Smooth muscle cell (in vitro differentiated cells): ENCODE measurements around the gene RFLNA. TPM values are rescaled to one million over a fixed set of nuclear protein-coding genes. Genes with fewer than 3 reads are reported as not detected.

Experiments
- DNase-seq: peaks from one replicate; lab custom pipeline; 2025; ENCODE audit not compliant: unreplicated experiment; lab: John Stamatoyannopoulos, UW
- H2AFZ ChIP-seq: fragments of 200-600 bp; sonication (generic); 2 replicates; pipeline ENCODE4 v1.6.0; 2016; ENCODE audit warnings: antibody characterized with exemption, low read depth, mild to moderate bottlenecking
- H3F3A ChIP-seq: fragments of 200-600 bp; sonication (generic); 2 replicates; pipeline ENCODE4 v1.6.0; 2017; ENCODE audit warnings: antibody characterized with exemption, low read depth
- H3K27ac ChIP-seq: fragments of 200-600 bp; sonication (generic); 2 replicates; pipeline ENCODE4 v1.5.1; 2016; ENCODE audit warnings: low read depth, mild to moderate bottlenecking
- H3K27me3 ChIP-seq: fragments of 200-600 bp; sonication (generic); 2 replicates; pipeline ENCODE4 v1.6.1; 2016; ENCODE audit warnings: low read depth, mild to moderate bottlenecking
- H3K36me3 ChIP-seq: fragments of 200-600 bp; sonication (generic); 2 replicates; pipeline ENCODE4 v1.5.1; 2016; ENCODE audit warnings: low read depth
- H3K4me1 ChIP-seq: fragments of 200-600 bp; sonication (generic); 2 replicates; pipeline ENCODE4 v1.5.1; 2016; ENCODE audit warnings: low read depth
- H3K4me2 ChIP-seq: fragments of 200-600 bp; sonication (generic); 2 replicates; pipeline ENCODE4 v1.6.0; 2016; ENCODE audit warnings: mild to moderate bottlenecking
- H3K4me3 ChIP-seq: fragments of 200-600 bp; sonication (generic); 2 replicates; pipeline ENCODE4 v1.5.1; 2016; ENCODE audit warnings: mild to moderate bottlenecking
- H3K79me2 ChIP-seq: fragments of 200-600 bp; sonication (generic); 2 replicates; pipeline ENCODE4 v1.6.0; 2016; ENCODE audit warnings: low read depth, mild to moderate bottlenecking
- H3K9ac ChIP-seq: fragments of 200-600 bp; sonication (generic); 2 replicates; pipeline ENCODE4 v1.6.0; 2016; ENCODE audit warnings: low read depth
- H3K9me3 ChIP-seq: fragments of 200-600 bp; sonication (generic); replicated peaks from 2 replicates; pipeline ENCODE4 v1.5.1; 2016; ENCODE audit warnings: low read depth
- H4K20me1 ChIP-seq: fragments of 200-600 bp; sonication (generic); 2 replicates; pipeline ENCODE4 v1.6.0; 2016; ENCODE audit warnings: low read depth
- WGBS: methylation state at CpG from one replicate; pipeline ENCODE4 v1.1.7; 2016; ENCODE audit warnings: low lambda C conversion rate; 5-methylcytosine and 5-hydroxymethylcytosine counted together
- polyA plus RNA-seq: library from polyadenylated mRNA; unstranded; fragments of >200 nt; fragmentation: Nextera tagmentation; extraction: Ambion mirVana; gene quantifications from 2 replicates; pipeline ENCODE4 v1.2.1, GENCODE V29; 2016
- total RNA-seq: library from RNA; depleted of rRNA; stranded (reverse); fragments of >200 nt; gene quantifications from 2 replicates; pipeline ENCODE4 v1.2.3, GENCODE V29; 2014
- TF ChIP-seq, protein P1 (sequence below): fragments of 200-600 bp; sonication (generic); IDR thresholded peaks from 2 replicates; pipeline ENCODE4 v1.5.1; 2017; ENCODE audit warnings: borderline replicate concordance, mild to moderate bottlenecking, antibody characterized with exemption; ENCODE audit not compliant: insufficient read depth, poor library complexity, severe bottlenecking

The RFLNA gene
- total and polyA plus RNA-seq, 2 experiments from 2014 or later: 30.2 to 51.5 TPM

DNA sequence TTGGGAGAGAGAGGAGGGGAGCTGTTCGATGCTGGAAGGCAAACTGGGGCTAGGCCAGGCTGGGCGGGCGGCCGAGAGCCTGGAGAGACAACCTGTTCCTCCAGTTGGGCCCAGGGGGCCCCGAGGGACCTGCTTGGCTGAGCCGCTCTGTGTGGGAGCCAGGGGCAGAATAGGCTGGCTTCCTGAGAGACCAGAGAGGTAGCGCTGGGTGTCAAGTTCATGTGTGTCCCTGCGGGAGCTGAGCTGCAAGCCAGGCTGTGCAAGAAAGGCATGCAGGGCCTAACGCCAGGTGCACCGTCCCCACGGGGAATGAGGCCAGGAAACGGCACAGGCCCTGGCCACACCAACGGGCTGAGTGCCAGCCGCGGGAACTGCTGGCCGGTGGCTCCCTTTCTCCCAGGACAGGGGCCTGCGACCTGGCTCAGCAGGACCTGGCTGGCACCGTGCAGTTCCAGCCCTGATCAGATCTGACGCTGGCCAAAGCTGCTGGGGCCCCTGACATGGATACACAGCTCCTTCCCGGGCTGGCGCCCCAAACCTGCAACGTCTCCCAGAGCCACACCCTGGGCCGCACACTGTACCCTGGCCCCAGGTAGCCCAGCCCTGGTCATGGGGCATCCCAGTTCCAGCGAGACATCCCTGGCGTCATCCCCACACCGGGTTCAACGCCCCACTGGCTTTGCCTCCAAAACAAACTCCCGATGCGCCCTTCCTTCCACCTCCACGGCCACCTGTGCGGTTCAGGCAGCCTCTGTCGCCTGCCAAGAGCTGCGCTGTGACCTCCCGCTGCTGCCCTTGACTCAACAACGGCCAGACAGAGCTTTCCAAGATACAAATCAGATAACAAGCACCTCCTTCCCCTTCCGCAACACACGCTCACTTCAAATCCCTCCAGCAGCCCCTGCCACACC is 65.0 kb downstream of the RFLNA start:
- H3K27ac ChIP-seq: no peak overlapping the region
- no peaks in the 10 kb centered on the region for H3K9me3 ChIP-seq
- no peaks in the 10 kb centered on the region for H3K4me1 ChIP-seq
- no peak overlapping the region for H2AFZ ChIP-seq
- H3K4me3 ChIP-seq: no peak overlapping the region
- TF ChIP-seq, protein P1, sequence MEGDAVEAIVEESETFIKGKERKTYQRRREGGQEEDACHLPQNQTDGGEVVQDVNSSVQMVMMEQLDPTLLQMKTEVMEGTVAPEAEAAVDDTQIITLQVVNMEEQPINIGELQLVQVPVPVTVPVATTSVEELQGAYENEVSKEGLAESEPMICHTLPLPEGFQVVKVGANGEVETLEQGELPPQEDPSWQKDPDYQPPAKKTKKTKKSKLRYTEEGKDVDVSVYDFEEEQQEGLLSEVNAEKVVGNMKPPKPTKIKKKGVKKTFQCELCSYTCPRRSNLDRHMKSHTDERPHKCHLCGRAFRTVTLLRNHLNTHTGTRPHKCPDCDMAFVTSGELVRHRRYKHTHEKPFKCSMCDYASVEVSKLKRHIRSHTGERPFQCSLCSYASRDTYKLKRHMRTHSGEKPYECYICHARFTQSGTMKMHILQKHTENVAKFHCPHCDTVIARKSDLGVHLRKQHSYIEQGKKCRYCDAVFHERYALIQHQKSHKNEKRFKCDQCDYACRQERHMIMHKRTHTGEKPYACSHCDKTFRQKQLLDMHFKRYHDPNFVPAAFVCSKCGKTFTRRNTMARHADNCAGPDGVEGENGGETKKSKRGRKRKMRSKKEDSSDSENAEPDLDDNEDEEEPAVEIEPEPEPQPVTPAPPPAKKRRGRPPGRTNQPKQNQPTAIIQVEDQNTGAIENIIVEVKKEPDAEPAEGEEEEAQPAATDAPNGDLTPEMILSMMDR: no peak
- no peaks in the 10 kb centered on the region for H3K36me3 ChIP-seq
- H3K4me2 ChIP-seq: no peak overlapping the region
- H3K27me3 ChIP-seq: no peaks in the 10 kb centered on the region
- no peak overlapping the region for H3K9ac ChIP-seq
- peaks cover 12% of the 10 kb centered on the region for H3K79me2 ChIP-seq
- H3F3A ChIP-seq: no peaks in the 10 kb centered on the region
- DNase-seq: no peak
- 89% methylated on average over 36 of the region's 37 CpGs for WGBS
- peaks cover 100% of the 10 kb centered on the region for H4K20me1 ChIP-seq

DNA sequence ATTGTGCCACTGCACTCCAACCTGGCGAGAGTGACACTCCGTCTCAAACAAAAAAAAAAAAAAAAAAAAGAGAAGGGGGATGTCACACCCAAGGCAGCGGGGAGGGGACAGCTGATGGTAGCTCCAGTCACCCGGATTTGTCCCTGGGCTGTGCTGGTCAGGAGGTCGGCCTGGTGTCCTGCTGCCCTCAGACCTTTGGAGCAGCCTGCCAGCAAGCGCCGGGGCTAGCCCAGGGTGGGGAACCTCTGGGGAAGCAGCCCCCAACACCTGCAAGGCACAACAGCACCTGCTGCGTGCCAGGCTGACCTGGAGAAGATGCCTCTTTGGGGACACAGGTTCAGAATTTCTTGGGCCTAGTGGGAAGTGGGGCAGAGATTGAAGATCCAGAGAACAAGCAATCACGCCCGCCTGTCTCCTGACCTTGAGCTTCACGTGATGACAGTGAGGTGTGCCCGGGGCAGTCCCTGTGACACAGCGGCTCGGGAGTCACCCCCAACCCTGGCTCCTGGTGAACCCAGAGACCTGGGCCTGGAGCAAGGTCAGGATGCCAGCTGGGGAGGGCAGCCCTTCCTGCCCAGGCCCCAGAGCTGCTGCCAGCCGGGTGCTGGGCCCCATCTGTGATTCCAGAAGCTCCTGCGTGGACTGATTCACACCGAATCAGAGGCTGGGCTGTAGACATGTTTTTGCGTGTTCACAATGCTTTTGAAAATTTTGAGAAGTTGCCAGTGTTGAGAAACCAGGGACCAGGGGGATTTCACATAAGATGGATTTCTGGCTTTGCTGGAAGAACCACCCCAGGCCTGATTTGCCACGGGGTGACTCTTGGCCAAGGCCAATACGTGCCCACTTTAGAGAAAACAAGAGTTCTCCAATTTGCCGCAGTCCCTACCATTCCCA is 66.4 kb downstream of the RFLNA start:
- no peak overlapping the region for H2AFZ ChIP-seq
- H3K4me1 ChIP-seq: no peaks in the 10 kb centered on the region
- no peaks in the 10 kb centered on the region for H3K36me3 ChIP-seq
- no peak overlapping the region for H3K4me3 ChIP-seq
- 96% methylated on average over 21 of the region's 21 CpGs for WGBS
- H3K79me2 ChIP-seq: peaks cover 24% of the 10 kb centered on the region
- no peak overlapping the region for H3K9ac ChIP-seq
- H3K4me2 ChIP-seq: no peak overlapping the region
- DNase-seq: no peak
- no peaks in the 10 kb centered on the region for H3K9me3 ChIP-seq
- TF ChIP-seq, protein P1: no peak
- H3F3A ChIP-seq: no peaks in the 10 kb centered on the region
- H3K27me3 ChIP-seq: no peaks in the 10 kb centered on the region
- H3K27ac ChIP-seq: no peak overlapping the region
- peaks cover 100% of the 10 kb centered on the region for H4K20me1 ChIP-seq

DNA sequence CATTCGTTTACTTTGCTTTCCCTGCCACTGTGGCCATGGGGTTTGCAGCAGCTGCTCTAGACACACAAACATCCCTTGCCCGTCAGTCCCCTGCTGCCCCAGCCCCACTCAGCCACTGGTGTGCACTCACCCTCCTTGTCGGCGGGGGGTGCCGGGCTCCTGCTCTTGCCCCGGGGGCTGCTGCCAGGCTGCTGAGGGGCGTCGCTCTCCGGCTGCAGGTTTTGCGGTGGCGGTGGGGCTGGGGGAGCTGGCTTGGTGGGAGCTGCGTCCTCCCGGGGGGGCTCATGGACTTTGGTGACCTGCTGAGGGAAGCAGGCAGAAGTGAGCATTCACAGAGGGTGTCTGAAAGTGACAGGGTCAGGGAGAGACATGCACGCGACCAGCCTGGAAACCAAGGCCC is 67.1 kb downstream of the RFLNA start:
- Histone ChIP-seq H3K4me3 (no peak overlapping the region), H2AFZ (no peak overlapping the region), H3K4me2 (no peak overlapping the region), H4K20me1 (peaks cover 100% of the 10 kb centered on the region), H3K4me1 (no peaks in the 10 kb centered on the region), H3K79me2 (peaks cover 29% of the 10 kb centered on the region), H3K27me3 (no peaks in the 10 kb centered on the region), H3K27ac (no peak overlapping the region), H3K9me3 (no peaks in the 10 kb centered on the region), H3F3A (no peaks in the 10 kb centered on the region), H3K9ac (no peak overlapping the region), H3K36me3 (no peaks in the 10 kb centered on the region)
- DNase-seq: no peak
- TF ChIP-seq, protein P1: no peak
- 95% methylated on average over 15 of the region's 15 CpGs for WGBS
